SK-N-MC (cell line): ENCODE results near the gene GPR63.
"Not testable (repeated sequence)": the region's sequence is repeated elsewhere in the genome, so short reads cannot be mapped to it uniquely, and the experiment has no call there.

Experiments
- EZH2 ChIP-seq: fragments of 200-600 bp; sonication (generic); IDR thresholded peaks from one replicate; pipeline ENCODE4 v1.6.1; 2017; ENCODE audit warnings: antibody characterized with exemption
- POLR2AphosphoS5 ChIP-seq: IDR thresholded peaks from 2 replicates; pipeline ENCODE4 v1.6.1; 2012; ENCODE audit warnings: mild to moderate bottlenecking, low read depth, low read length, borderline replicate concordance

- TF ChIP-seq POLR2AphosphoS5, EZH2: not testable (repeated sequence)
Measured at GRCh38 chr6:96885187-96885631, 47.9 kb upstream of the GPR63 start.
